Measurements from ENCODE around the gene PHAF1.

- no peak for TF ChIP-seq EZH2 (IDR thresholded peaks at IDR 0.05)
- no peak for TF ChIP-seq POLR2AphosphoS5 (IDR thresholded peaks at IDR 0.05; ENCODE audit: borderline replicate concordance, low read depth, low read length)
These were observed 22.9 kb upstream of the PHAF1 start for GRCh38 chr16:67086822-67087221.
